ENCODE results near the gene RAB14.
A peak's percentile ranks its signal among the peaks of the same experiment; 100 is the strongest.

RAB14 gene

GRCh38 chr9:121218357-121219027, 16.8 kb upstream of the RAB14 start:
- DNase-seq = no peak

- no peak for DNase-seq
Observed at GRCh38 chr9:121217609-121218292, 16.1 kb upstream of the RAB14 start.

DNA sequence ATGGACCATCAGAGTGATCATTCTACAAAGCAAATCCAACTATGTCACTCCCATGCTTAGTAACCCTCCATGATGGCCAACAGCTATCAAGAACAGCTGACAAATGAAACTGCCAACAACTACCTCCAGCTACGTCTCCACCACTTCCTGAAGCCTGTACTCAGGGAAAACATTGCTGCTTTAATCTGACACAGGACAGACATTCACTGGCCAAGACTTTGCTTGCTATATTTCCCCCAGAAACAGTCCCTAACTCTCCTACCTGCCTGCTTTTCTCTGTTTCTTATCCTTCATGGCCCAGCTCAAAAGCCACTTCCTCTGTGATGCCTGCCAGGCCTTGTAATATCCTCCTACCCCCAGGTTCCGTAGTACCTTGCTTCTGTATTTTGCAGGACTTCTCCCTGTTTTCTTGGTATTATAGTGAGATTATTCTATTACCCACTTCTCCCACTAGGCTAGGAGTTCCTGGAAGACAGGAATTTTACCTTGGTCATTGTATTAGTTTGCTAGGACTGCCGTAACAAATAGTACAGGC, 14.7 kb upstream of the RAB14 start:
- no peak for DNase-seq

- no peak for DNase-seq
Observed at GRCh38 chr9:121214005-121214404, 12.3 kb upstream of the RAB14 start.

DNA sequence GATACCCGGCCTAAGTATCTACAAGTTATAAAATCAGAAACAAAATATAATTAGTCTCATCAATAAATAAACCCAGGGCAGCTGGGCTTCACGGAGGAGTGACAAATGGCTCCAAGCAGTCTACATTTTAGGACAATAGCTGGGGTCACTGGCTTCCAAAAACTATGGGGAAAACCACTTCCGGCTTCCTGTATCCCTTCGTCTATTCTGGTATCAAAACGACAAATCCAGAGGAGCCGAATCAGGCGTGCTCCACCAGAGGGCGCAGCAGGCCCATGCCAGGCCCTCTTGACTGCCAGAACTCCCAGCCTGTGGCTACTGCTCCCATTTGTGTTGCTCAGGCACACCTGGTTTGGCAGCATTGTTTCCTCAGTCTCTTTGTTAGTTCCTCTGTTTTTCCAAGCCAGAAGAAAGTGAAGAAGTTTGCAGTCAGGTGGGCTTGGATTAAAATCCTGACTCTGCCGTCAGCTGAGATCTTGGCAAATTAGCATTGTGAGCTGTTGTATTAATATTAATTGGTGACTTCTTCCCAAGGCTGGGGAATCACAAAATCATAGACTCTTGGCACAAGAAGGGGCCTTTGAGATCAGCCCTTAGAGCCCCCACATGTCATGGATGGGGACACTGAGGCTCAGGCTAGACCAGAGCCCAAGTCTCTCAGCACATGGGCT, 11.6 kb upstream of the RAB14 start:
- DNase-seq = peak; percentile 61

- no peak for DNase-seq
Observed at GRCh38 chr9:121210536-121210935, 8.9 kb upstream of the RAB14 start.

DNA sequence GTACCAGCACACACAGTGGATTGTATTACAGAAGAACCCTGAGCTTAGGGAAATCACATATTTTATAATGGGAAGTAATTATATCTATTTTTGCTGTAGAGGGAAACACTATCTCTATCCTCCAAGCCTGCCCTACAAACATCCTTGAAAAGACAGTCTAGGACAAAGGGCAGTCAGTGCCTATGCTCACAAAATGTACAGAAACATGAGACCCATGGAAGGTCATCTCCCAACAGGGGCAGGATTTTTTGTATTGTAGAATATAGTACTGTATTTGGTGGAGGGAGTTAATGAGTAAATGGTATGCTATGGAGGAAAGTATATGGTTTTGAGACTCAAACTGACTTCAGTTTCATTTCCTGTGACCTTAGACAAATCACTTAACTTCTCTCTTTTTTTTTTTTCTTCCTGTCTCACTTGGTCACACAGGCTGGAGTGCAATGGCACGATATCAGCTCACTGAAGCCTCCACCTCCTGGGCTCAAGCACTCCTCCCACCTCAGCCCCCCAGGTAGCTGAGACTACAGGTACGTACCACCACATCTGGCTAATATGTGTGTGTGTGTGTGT, 5.8 kb upstream of the RAB14 start:
- no peak for DNase-seq

DNA sequence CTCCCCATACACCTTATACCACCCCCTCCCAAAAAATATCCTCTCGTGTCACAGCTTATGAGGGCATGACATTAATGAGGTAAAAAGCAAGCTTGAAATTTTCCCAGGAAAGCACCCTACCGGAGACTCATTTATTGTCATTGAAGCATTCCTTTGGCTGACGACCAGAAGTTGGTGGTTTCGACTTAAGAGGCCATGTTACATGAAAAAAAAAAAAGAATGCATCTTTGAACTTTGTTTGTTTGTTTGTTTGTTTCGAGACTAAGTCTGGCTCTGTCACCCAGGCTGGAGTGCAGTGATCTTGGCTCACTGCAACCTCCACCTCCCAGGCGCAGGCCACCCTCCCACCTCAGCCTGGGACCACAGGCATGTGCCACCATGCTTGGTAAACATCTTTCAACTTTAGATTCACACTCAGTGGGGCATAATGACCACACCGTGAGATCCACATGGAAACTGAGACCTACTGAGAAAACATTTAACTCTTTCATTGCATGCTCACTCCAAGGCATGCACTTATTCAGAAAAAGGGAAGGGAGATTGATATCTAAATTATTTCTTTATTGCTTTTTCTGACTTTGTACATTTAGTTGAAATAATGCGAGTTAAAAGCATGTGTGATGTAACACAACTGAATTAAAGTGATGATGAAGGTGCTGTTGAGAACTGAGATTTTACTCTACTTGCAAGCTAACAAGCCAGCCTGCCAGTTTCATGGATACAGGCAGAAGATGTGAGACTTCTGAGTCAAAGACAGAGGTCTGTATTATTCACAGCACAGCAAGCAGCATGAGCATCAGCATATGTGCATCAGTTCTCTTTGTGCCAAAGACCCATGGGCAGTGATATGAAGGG, 5.1 kb upstream of the RAB14 start:
- DNase-seq = no peak

DNA sequence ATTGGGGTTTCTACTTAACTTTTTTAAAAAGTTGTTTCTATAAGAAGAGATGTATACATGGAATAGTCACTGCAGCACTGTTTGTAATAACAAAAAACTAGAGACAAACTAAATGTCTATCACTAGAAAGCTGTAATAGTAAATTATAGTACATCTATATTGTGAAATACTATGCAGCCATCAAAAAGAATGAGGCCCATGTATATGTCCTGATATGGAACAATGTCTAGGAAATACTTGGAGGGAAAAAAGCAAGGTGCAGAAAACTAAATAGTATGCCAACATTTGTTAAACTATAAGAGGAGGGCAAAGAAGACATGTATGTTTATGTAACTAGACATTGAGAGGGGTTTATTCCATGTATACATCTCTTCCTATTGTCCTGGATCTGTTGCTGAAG, 2.9 kb upstream of the RAB14 start:
- no peak for DNase-seq

GRCh38 chr9:121204121-121204520, 2.5 kb upstream of the RAB14 start:
- no peak for DNase-seq

GRCh38 chr9:121201045-121201737, 478 bp downstream of the RAB14 start:
- peak; percentile 43 for DNase-seq

- no peak for DNase-seq
Observed at GRCh38 chr9:121200356-121200755, 1.3 kb downstream of the RAB14 start.

DNA sequence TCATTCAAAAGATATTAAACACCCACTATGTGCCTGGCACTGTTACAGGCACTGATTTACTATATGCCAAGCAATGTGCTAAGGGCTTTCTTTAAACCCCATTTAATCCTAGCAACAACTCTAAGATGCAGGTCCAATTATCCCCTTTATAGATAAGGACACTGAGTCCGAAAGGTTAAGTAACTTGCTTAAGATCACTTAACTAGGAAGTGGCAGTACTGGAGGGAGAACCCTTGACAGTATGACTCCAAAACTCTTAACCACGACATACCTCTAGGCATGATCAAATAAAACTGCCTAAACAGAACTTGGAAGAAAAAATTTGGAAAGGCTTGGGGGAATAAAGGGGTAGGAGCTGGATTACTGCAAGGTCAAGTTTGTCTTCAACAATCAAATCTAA, 1.7 kb downstream of the RAB14 start:
- no peak for DNase-seq

DNA sequence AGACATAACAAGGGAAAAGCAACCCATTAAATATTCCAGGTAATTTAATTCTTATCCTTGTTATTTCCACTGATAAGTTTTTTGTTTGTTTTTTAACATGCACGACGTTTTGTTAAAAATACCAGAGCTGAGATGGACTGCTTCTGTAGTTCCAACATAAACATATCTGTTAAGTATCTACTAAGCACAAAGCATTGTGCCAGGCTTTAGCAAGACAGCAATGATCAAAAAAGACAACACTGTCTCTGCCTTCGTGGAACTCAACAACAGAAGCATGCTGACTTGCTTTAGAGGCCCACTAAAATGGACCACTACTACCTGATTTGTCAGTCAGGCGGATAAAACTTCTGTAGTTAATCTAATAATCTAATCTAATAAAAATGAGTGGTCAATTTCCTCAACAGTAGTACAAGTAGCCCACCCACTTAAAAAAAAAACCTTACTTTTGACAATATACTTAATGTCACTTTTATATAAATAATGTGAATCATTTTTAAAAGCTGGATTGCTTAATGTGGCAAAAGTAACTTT, 3.1 kb downstream of the RAB14 start:
- no peak for DNase-seq

GRCh38 chr9:121197132-121197531, 4.5 kb downstream of the RAB14 start:
- DNase-seq = no peak

DNA sequence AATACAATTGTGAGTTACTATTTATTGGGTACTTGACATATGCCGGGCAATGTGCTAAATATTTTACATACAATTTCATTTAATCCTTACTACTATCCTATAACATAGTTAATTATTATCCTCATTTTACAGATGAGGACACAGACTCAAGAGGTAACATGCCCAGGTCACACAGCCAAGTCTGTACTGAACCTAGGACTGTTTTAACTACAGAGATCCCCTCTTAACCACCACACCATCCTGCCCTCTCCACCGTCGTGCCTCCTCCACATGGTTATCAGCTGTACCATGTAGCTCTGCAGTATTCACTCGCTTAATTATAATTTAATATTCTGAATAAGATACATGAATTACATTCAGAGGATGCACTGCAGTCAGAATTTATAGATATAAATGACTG, 5.3 kb downstream of the RAB14 start:
- no peak for DNase-seq

DNA sequence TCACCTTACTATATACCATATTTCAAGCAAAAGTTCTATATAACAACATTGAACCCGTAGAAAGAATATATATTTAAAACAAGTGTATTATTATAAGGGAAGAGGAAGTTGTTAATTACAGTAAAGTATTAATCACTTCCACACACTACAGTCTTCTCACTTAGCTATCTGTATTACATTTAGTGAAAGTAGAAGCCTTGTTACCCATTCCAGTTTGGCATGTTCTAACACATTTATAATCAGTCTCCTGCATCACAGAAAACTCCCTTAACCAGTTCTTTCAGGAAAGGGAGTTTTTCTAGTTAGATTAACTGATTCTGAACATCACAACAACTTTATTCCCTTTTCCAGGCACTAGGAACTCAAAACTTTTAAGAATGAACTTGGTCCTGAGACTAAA, 6.9 kb downstream of the RAB14 start:
- no peak for DNase-seq

DNA sequence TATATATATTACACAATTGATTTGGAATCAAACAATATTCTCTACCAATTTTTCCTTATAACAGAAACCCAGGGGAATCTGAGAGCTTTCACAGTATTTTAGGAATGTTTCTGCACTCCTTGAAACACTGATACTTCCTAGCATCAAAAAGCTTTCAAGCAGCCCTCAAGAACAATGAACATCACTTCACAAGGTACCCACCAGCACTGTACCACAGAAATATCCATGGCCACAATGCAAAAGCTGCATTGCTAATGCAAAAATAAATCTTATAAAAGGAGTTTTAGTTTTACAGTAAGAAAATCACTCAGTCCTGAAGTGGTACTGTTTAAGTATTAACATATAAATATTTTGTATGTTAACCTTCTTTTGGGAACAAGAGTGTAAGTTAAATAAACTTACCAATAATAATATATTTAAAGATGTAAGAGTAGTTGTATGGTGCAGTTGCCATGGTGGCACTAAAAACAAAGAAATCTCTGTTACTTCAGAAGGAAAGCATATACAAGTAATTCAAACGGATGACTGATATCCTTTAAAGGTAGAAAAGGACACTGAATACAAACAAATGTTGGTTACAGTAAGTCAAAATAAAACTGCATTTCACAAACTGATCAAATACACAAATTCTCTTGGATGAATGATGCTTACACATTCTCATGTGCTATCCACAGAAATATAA, 8.6 kb downstream of the RAB14 start:
- DNase-seq = no peak

DNA sequence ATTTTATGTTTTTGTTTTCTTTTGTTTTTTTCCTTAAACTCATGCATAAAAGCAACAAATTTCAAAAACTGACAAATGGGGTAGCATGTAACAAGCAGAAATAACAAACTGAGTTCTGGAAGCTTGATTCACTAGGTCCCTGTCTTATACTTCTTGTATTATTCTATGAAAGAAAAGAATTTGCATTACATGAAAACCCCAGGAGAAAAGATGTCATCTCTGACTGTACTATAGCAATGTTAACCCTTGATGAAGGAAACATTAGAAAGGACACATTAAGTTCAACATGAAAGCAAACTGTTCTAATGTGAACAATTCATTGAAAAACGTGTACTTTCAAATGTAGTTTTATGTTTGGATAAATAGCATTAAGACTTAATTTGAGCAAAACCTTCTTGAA, 9.2 kb downstream of the RAB14 start:
- DNase-seq = no peak

- DNase-seq = no peak
Observed at GRCh38 chr9:121191235-121191634, 10.4 kb downstream of the RAB14 start.

GRCh38 chr9:121189660-121190059, 12.0 kb downstream of the RAB14 start:
- no peak for DNase-seq

All from stimulated activated naive CD4-positive, alpha-beta T cell treated with Interleukin-2 at 50 U/mL for 16 hours (primary cell).